Cerebellar cortex (tissue), 1 donor: ENCODE results near the gene SMNDC1.
"Not testable (repeated sequence)": the region's sequence is repeated elsewhere in the genome, so short reads cannot be mapped to it uniquely, and the experiment has no call there.

Experiments used
- DNase-seq: peaks from one replicate; pipeline ENCODE4 v3.0.0-alpha.2; 2015; ENCODE audit warnings: low spot score

Gene SMNDC1

GRCh38 chr10:110251392-110251791 is 53.3 kb downstream of the SMNDC1 start:
- not testable (repeated sequence) for DNase-seq

GRCh38 chr10:110249489-110249888 is 55.2 kb downstream of the SMNDC1 start:
- DNase-seq = not testable (repeated sequence)

- not testable (repeated sequence) for DNase-seq
Observed at GRCh38 chr10:110247833-110248232, 56.9 kb downstream of the SMNDC1 start.

GRCh38 chr10:110244550-110244949 is 60.2 kb downstream of the SMNDC1 start:
- DNase-seq = no peak

GRCh38 chr10:110242511-110242910 is 62.2 kb downstream of the SMNDC1 start:
- no peak for DNase-seq

GRCh38 chr10:110241841-110242240 is 62.9 kb downstream of the SMNDC1 start:
- DNase-seq = no peak

GRCh38 chr10:110241407-110241806 is 63.3 kb downstream of the SMNDC1 start:
- DNase-seq = no peak
